H1 (cell line): ENCODE measurements around the gene RECK. TPM values are rescaled to one million over a fixed set of nuclear protein-coding genes. Genes with fewer than 3 reads are reported as not detected.

ENCODE experiments used
- JUN ChIP-seq: IDR thresholded peaks from 2 replicates; pipeline ENCODE4 v1.6.1; 2011; ENCODE audit warnings: low read depth, mild to moderate bottlenecking, improper control_type of control experiment, low read length
- RBBP5 ChIP-seq: IDR thresholded peaks from 2 replicates; pipeline ENCODE4 v1.7.1; 2012; ENCODE audit warnings: low read depth, mild to moderate bottlenecking, inconsistent platforms, low read length, moderate library complexity, borderline replicate concordance
- polyA plus RNA-seq, 7 experiments: library from polyadenylated mRNA; depleted of rRNA in 3 of 7; stranded (reverse) in 5 of 7; unstranded in 2 of 7; fragments of >200 nt in 5 of 7; fragments of 200-250 nt in 2 of 7; gene quantifications; 1 replicate in 5 of 7; 2 replicates in 1 of 7; 4 replicates in 1 of 7; pipeline versions ENCODE4 v1.2.1 to v1.2.3, GENCODE V29; 2011 to 2013; ENCODE audit warnings: missing spikeins in 2 of 7, mixed read lengths in 2 of 7
- total RNA-seq: library from RNA; stranded (reverse); fragmentation: NEBNext Ultra II Directional; extraction: Animal tissue kit (Norgen Biotek cat#: 25700); gene quantifications from 2 replicates; pipeline ENCODE4 v1.2.1, GENCODE V29; 2021

The RECK gene
- total and polyA plus RNA-seq, 2 of the 8 experiments (the other 6 are each of a cell fraction or from before 2014, with no cell fraction given) = 5.4 to 9.8 TPM

- no peak for TF ChIP-seq RBBP5
- no peak for TF ChIP-seq JUN
These were observed 112.5 kb downstream of the RECK start (continued) for GRCh38 chr9:36149197-36149596.
